Measurements from ENCODE around the gene C22orf23. TPM values are rescaled to one million over a fixed set of nuclear protein-coding genes. Genes with fewer than 3 reads are reported as not detected.

C22orf23 gene
- polyA plus RNA-seq, 3 donors, result 6.4 to 7.0 (median 6.8) TPM

DNA sequence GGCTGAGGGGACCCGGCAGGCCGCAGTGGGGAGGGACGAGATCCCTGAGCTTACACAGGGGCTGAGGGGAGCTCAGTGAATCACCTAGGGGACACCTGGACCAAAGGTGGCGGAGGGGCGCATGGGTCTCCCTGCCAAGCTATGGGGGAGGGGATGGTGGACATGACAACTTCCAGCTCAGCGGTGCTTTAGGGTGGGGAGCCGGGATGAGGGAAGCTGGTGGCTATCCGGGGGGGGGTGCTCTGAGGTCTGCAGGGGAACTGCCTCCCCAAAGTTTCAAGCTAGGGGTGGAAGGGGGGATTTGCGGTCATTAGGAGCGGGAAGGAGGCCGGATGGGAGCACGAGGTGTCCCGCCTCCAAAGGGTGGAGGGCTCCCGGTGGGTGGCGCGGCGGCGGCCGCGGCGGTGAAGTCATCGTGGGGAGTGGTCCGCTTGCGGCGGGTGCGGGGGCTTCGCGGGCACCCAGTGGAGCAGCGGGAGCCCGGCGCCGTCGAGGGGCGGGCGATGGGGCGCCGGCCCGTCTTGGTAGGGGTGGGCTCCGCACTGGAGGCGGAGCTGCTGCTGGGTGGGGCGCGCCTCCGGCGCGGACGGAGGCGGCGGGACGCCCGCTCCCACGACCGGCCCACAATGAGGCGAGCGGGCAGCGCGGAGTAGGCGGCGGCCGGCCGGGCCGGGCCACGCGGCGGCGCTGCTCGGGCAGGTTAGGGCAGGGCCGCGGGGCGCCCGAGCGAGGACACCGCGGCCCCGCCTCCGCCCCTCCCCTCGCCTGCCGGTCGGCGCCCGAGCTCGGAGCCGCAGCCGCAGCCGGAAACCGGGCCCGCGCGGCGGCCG lies 47.7 kb downstream of the C22orf23 start, which contains the start of gene MICALL1:
Gene MICALL1 (plus strand): TSS at position 764 of the 830 bp plus-strand sequence. CDS start 126 bp downstream, outside the sequence.
- DNase-seq, result peak; percentile 64

DNA sequence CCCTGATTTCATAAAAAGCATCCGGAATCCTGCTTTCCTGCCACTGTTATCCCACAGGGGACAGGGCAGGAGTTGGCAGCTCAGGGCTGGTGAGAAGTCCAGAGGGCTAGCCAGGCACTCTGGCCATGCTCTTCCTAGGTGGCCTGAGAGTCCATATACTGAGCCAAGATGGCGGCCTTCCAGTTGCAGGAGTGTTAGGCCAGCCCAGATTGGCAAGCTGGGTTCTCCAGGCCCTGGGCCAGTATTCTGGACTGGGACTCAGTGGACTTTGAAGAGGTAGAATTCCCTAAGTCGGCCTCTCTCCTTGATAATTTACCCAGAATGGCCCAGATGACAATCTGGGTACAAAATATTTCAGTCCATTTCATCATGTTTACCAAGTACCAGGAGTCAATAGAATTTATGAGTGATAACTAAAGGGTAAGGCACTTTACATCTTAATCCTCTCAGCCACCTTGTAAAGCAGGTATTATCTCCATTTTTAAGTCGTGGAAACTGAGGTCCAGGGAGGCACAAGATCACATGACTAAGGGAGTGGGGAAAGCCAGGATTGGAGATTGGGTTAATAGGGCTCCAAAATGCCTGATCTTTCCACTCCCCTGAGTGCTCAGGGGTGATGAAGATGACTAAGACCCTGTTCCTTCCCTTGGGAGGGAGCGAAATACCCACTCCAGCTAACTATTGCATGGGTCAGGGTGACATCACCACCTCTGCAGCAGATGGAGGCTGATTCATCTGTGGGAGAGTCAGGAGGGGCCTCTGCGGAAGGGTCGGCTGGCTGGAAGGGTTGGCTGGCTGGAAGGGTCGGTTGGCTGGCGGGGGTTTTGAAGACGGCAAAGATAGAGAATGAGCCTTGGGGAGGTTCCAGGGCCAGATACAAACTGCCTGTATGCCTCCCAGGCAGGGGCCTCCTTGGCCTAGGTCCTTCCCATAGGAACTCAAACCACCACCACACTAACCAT lies 48.5 kb downstream of the C22orf23 start:
- DNase-seq, result no peak

- DNase-seq, result no peak
Observed at GRCh38 chr22:37898441-37899181, 54.8 kb downstream of the C22orf23 start.

GRCh38 chr22:37897807-37898206 lies 55.6 kb downstream of the C22orf23 start:
- DNase-seq, result no peak

GRCh38 chr22:37896939-37897338 lies 56.5 kb downstream of the C22orf23 start:
- DNase-seq, result no peak

GRCh38 chr22:37896181-37896592 lies 57.2 kb downstream of the C22orf23 start:
- DNase-seq, result no peak

GRCh38 chr22:37894939-37895670 lies 58.3 kb downstream of the C22orf23 start:
- DNase-seq, result no peak

DNA sequence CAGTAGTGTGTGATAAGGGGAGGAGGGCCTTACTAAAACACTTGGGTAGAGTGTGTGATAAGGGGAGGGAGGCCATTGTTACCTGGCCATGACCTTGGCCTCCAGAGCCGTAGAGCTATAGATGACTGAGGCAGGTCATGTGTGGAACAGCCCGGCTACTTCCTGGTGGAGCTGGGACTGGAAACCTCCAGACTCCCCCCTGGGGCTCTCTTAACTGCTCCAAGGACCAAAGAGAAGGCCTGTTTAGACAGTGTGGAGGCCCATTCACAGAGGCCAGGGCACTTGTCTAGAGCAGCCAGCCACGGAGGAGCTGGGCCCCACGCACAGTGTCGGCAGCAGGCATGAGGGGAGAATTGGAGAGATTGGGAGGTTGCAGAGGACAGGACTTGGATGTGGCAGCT lies 59.8 kb downstream of the C22orf23 start:
- DNase-seq, result no peak

Other genes with a start within 250 kb of the C22orf23 start
- 10 to 100 TPM; 17.0 to 17.9 (median 17.3) TPM for gene GCAT, start 145.7 kb downstream of the C22orf23 start, polyA plus RNA-seq (ENCODE audit: insufficient read length in 3 of 3)
- gene GALR3, start 130.2 kb downstream of the C22orf23 start, polyA plus RNA-seq (ENCODE audit: insufficient read length in 3 of 3), result not detected
- 10 to 100 TPM; 26.7 to 31.8 (median 29.7) TPM for gene ANKRD54, start 109.3 kb downstream of the C22orf23 start, polyA plus RNA-seq (ENCODE audit: insufficient read length in 3 of 3)
- gene EIF3L, start 104.2 kb downstream of the C22orf23 start, polyA plus RNA-seq (ENCODE audit: insufficient read length in 3 of 3), result 1,000 to 10,000 TPM in 1 of 3 donors, 100 to 1,000 TPM in 2; 860 to 1,060 (median 996) TPM
- 10 to 100 TPM; 28.7 to 36.9 (median 30.8) TPM for gene MICALL1, start 47.3 kb downstream of the C22orf23 start, polyA plus RNA-seq (ENCODE audit: insufficient read length in 3 of 3)
- 10 to 100 TPM; 63.5 to 87.3 (median 71.1) TPM for gene POLR2F, start 98 bp upstream of the C22orf23 start, polyA plus RNA-seq (ENCODE audit: insufficient read length in 3 of 3)
- 1 to 10 TPM; 1.4 to 2.3 (median 1.5) TPM for gene SOX10, start 31.0 kb upstream of the C22orf23 start, polyA plus RNA-seq (ENCODE audit: insufficient read length in 3 of 3)
- 10 to 100 TPM; 34.8 to 43.7 (median 41.9) TPM for gene PICK1, start 103.8 kb upstream of the C22orf23 start, polyA plus RNA-seq (ENCODE audit: insufficient read length in 3 of 3)
- 1 to 10 TPM; 1.6 to 3.0 (median 2.1) TPM for gene SLC16A8, start 130.6 kb upstream of the C22orf23 start, polyA plus RNA-seq (ENCODE audit: insufficient read length in 3 of 3)
- 10 to 100 TPM in 2 of 3 donors, 1 to 10 TPM in 1; 6.9 to 13.3 (median 11.2) TPM for gene BAIAP2L2, start 157.1 kb upstream of the C22orf23 start, polyA plus RNA-seq (ENCODE audit: insufficient read length in 3 of 3)
- 10 to 100 TPM; 38.7 to 73.5 (median 56.5) TPM for gene PLA2G6, start 228.2 kb upstream of the C22orf23 start, polyA plus RNA-seq (ENCODE audit: insufficient read length in 3 of 3)
- gene MAFF, start 248.4 kb upstream of the C22orf23 start, polyA plus RNA-seq (ENCODE audit: insufficient read length in 3 of 3), result 1 to 10 TPM; 2.5 to 3.2 (median 3.0) TPM

Data from renal pelvis (tissue), 4 donors.